NB4 (cell line): ENCODE data around the gene SH3GL3.

Experiments
- MYC ChIP-seq: IDR thresholded peaks from 2 replicates; pipeline ENCODE4 v1.6.1; 2011; ENCODE audit warnings: low read depth, low read length
- POLR2A ChIP-seq: IDR thresholded peaks from 2 replicates; pipeline ENCODE4 v1.6.1; 2011; ENCODE audit warnings: mild to moderate bottlenecking; ENCODE audit not compliant: insufficient read length; ENCODE audit errors: extremely low read depth
- TF ChIP-seq, protein P1 (sequence below): IDR thresholded peaks from one replicate; pipeline ENCODE4 v1.5.1; 2012; ENCODE audit warnings: low read depth, low read length

DNA sequence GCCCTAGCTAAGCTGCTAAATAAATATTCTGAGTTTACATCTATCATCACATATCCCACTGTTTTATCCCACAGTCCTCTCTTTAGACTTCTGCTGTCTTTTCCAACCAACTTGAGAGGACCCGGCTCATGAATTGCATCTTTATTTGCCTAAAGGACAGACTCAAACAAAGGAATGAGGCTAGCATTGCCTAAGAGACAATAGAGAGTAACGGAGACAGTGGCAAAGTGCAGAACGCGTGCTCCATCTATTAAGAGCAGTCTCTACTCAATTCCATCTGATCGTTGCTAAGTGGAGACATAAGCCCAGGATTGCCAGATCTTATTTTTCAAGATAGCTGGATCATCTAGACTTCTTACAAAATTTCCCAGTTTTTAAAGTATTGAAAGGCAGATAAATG is 209.1 kb downstream of the SH3GL3 start:
- TF ChIP-seq, protein P1, sequence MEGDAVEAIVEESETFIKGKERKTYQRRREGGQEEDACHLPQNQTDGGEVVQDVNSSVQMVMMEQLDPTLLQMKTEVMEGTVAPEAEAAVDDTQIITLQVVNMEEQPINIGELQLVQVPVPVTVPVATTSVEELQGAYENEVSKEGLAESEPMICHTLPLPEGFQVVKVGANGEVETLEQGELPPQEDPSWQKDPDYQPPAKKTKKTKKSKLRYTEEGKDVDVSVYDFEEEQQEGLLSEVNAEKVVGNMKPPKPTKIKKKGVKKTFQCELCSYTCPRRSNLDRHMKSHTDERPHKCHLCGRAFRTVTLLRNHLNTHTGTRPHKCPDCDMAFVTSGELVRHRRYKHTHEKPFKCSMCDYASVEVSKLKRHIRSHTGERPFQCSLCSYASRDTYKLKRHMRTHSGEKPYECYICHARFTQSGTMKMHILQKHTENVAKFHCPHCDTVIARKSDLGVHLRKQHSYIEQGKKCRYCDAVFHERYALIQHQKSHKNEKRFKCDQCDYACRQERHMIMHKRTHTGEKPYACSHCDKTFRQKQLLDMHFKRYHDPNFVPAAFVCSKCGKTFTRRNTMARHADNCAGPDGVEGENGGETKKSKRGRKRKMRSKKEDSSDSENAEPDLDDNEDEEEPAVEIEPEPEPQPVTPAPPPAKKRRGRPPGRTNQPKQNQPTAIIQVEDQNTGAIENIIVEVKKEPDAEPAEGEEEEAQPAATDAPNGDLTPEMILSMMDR = no peak
- TF ChIP-seq POLR2A (no peak), MYC (no peak)
